HEK293 (cell line): ENCODE measurements around the gene AP1AR.
"Not testable (repeated sequence)": the region's sequence is repeated elsewhere in the genome, so short reads cannot be mapped to it uniquely, and the experiment has no call there.

Experiments
- CTCF ChIA-PET: fragments of 350-600 bp; formaldehyde crosslinking; extraction: SDS; loops from one replicate; lab custom pipeline; 2021; ENCODE audit warnings: antibody characterized with exemption; lab: Yijun Ruan, JAX
- POLR2A ChIA-PET: fragments of 300-600 bp; formaldehyde crosslinking; extraction: SDS; loops from one replicate; lab custom pipeline; 2020; ENCODE audit warnings: antibody characterized with exemption, inconsistent platforms; lab: Yijun Ruan, JAX
- H3K27ac ChIP-seq: fragments of 200-500 bp; sonication (Bioruptor generic); 2 replicates; pipeline ENCODE4 v1.5.1; 2014; ENCODE audit warnings: low read depth, low read length, control low read depth, inconsistent platforms; ENCODE audit errors: extremely low read depth
- H3K36me3 ChIP-seq, 2 experiments: fragments of 200-500 bp in 1 of 2; sonication (Bioruptor generic) in 1 of 2; 1 replicate in 1 of 2; 2 replicates in 1 of 2; pipeline ENCODE4 v1.5.1; 2014 to 2017; ENCODE audit warnings: inconsistent platforms in 2 of 2, low read length in 2 of 2; ENCODE audit not compliant: control insufficient read depth in 2 of 2, insufficient read depth in 1 of 2
- H3K4me1 ChIP-seq: fragments of 200-500 bp; sonication (Bioruptor generic); 2 replicates; pipeline ENCODE4 v1.5.1; 2014; ENCODE audit warnings: mild to moderate bottlenecking, low read length, inconsistent platforms; ENCODE audit not compliant: control insufficient read depth, insufficient read depth
- H3K4me3 ChIP-seq: 2 replicates; pipeline ENCODE4 v1.5.1; 2011; ENCODE audit warnings: low read depth, mild to moderate bottlenecking, control low read depth, low read length, moderate library complexity
- H3K9me3 ChIP-seq: fragments of 200-500 bp; sonication (Bioruptor generic); 2 replicates; pipeline ENCODE4 v1.5.1; 2014; ENCODE audit warnings: low read depth, low read length, inconsistent platforms; ENCODE audit not compliant: control insufficient read depth, insufficient read depth
- MZF1 ChIP-seq: fragments of 450-650 bp; formaldehyde crosslinking; IDR thresholded peaks from 2 replicates; pipeline ENCODE4 v1.5.1; 2017; ENCODE audit warnings: missing biosample characterization, missing genetic modification characterization, borderline replicate concordance
- PRDM6 ChIP-seq: fragments of 450-650 bp; formaldehyde crosslinking; IDR thresholded peaks from 2 replicates; pipeline ENCODE4 v1.5.1; 2017; ENCODE audit warnings: missing biosample characterization, missing genetic modification characterization
- RBAK ChIP-seq: fragments of 450-650 bp; formaldehyde crosslinking; IDR thresholded peaks from 2 replicates; pipeline ENCODE4 v1.5.1; 2016; ENCODE audit warnings: missing biosample characterization, missing genetic modification characterization
- SETDB1 ChIP-seq: IDR thresholded peaks from one replicate; pipeline ENCODE4 v1.6.1; 2017; ENCODE audit warnings: mild to moderate bottlenecking, low read length, moderate library complexity, mixed read lengths; ENCODE audit not compliant: insufficient read length
- SP7 ChIP-seq: fragments of 450-650 bp; formaldehyde crosslinking; IDR thresholded peaks from 2 replicates; pipeline ENCODE4 v1.5.1; 2016; ENCODE audit warnings: missing biosample characterization, missing genetic modification characterization
- TSHZ1 ChIP-seq: fragments of 450-650 bp; formaldehyde crosslinking; IDR thresholded peaks from 2 replicates; pipeline ENCODE4 v1.5.1; 2016; ENCODE audit warnings: missing biosample characterization, missing genetic modification characterization, borderline replicate concordance
- ZBTB21 ChIP-seq: fragments of 450-650 bp; formaldehyde crosslinking; IDR thresholded peaks from 2 replicates; pipeline ENCODE4 v1.5.1; 2017; ENCODE audit warnings: missing biosample characterization, missing genetic modification characterization
- ZBTB49 ChIP-seq: fragments of 450-650 bp; formaldehyde crosslinking; IDR thresholded peaks from 2 replicates; pipeline ENCODE4 v1.5.1; 2016; ENCODE audit warnings: missing biosample characterization, missing genetic modification characterization, low read depth
- ZIC2 ChIP-seq: fragments of 450-650 bp; formaldehyde crosslinking; IDR thresholded peaks from 2 replicates; pipeline ENCODE4 v1.5.1; 2016; ENCODE audit warnings: missing biosample characterization, missing genetic modification characterization
- ZNF132 ChIP-seq: fragments of 450-650 bp; formaldehyde crosslinking; IDR thresholded peaks from 2 replicates; pipeline ENCODE4 v1.5.1; 2017; ENCODE audit warnings: missing biosample characterization, missing genetic modification characterization, borderline replicate concordance
- ZNF324 ChIP-seq: fragments of 450-650 bp; formaldehyde crosslinking; IDR thresholded peaks from 2 replicates; pipeline ENCODE4 v1.5.1; 2016; ENCODE audit warnings: missing biosample characterization, missing genetic modification characterization
- ZNF335 ChIP-seq: fragments of 450-650 bp; formaldehyde crosslinking; conservative IDR thresholded peaks from 2 replicates; pipeline ENCODE4 v1.5.1; 2016; ENCODE audit warnings: missing biosample characterization, missing genetic modification characterization
- ZNF514 ChIP-seq: fragments of 450-650 bp; formaldehyde crosslinking; IDR thresholded peaks from 2 replicates; pipeline ENCODE4 v1.5.1; 2016; ENCODE audit warnings: missing biosample characterization, missing genetic modification characterization
- ZNF549 ChIP-seq: fragments of 450-650 bp; IDR thresholded peaks from 2 replicates; pipeline ENCODE4 v1.5.1; 2018; ENCODE audit warnings: missing biosample characterization, missing genetic modification characterization, mild to moderate bottlenecking, inconsistent platforms, moderate library complexity
- ZNF561 ChIP-seq: fragments of 450-650 bp; IDR thresholded peaks from 2 replicates; pipeline ENCODE4 v1.5.1; 2018; ENCODE audit warnings: missing biosample characterization, missing genetic modification characterization, borderline replicate concordance
- ZNF785 ChIP-seq: fragments of 450-650 bp; formaldehyde crosslinking; IDR thresholded peaks from 2 replicates; pipeline ENCODE4 v1.5.1; 2016; ENCODE audit warnings: missing biosample characterization, missing genetic modification characterization
- ZNF792 ChIP-seq: fragments of 450-650 bp; formaldehyde crosslinking; IDR thresholded peaks from 2 replicates; pipeline ENCODE4 v1.5.1; 2016; ENCODE audit warnings: missing biosample characterization, missing genetic modification characterization

Gene AP1AR

GRCh38 chr4:112280386-112281056 lies 48.9 kb downstream of the AP1AR start:
- POLR2A ChIA-PET, result no interaction called here
- H3K4me3 ChIP-seq, result no peak overlapping the region
- CTCF ChIA-PET, result interaction anchor here (0.6 kb wide), 1 partner anchor 14 kb away, joined by 3 read pairs; no protein-coding TSS in a partner anchor
- H3K27ac ChIP-seq, result no peak overlapping the region
- TF ChIP-seq ZBTB49 (tag by site-specific recombination) (no peak), SP7 (tag by site-specific recombination) (peak; percentile 70), TSHZ1 (tag by site-specific recombination) (no peak)
- peaks cover 0 to 19% of the 10 kb centered on the region in 2 experiments; a peak in 1 of 3 replicates for H3K36me3 ChIP-seq
- H3K9me3 ChIP-seq, result no peaks in the 10 kb centered on the region
- H3K4me1 ChIP-seq, result no peaks in the 10 kb centered on the region

- CTCF ChIA-PET, H3K4me1 ChIP-seq, H3K27ac ChIP-seq, H3K4me3 ChIP-seq, POLR2A ChIA-PET, H3K9me3 ChIP-seq: not testable (repeated sequence)
- peaks cover 0 to 13% of the 10 kb centered on the region in 2 experiments; a peak in 1 of 3 replicates for H3K36me3 ChIP-seq
- TF ChIP-seq SETDB1, result peak; percentile 86
These were observed 50.4 kb downstream of the AP1AR start for GRCh38 chr4:112281895-112282398.

- TF ChIP-seq ZIC2 (tag by site-specific recombination), result no peak
- TF ChIP-seq ZBTB21 (tag by site-specific recombination), result no peak
- TF ChIP-seq ZNF785 (tag by site-specific recombination), result no peak
- no peak for TF ChIP-seq PRDM6 (tag by site-specific recombination)
- TF ChIP-seq ZNF549 (tag by site-specific recombination), result no peak
- TF ChIP-seq ZNF561 (tag by site-specific recombination), result no peak
- no peak for TF ChIP-seq ZNF335
- TF ChIP-seq RBAK (tag by site-specific recombination), result no peak
- TF ChIP-seq MZF1 (tag by site-specific recombination), result no peak
- TF ChIP-seq ZNF324, result no peak
- TF ChIP-seq ZNF132 (tag by site-specific recombination), result no peak
- TF ChIP-seq ZNF514 (tag by site-specific recombination), result no peak
- no peak for TF ChIP-seq ZNF792 (tag by site-specific recombination)
- H3K36me3 ChIP-seq, result peaks cover 0 to 5% of the 10 kb centered on the region in 2 experiments; a peak in 1 of 3 replicates
- H3K9me3 ChIP-seq, result no peaks in the 10 kb centered on the region
- CTCF ChIA-PET, result interaction anchor here (0.6 to 0.8 kb wide), 2 partner anchors 17 to 50 kb away, joined by 3 to 6 read pairs; no protein-coding TSS in a partner anchor
- no peak overlapping the region for H3K27ac ChIP-seq
- H3K4me1 ChIP-seq, result no peaks in the 10 kb centered on the region
- POLR2A ChIA-PET, result no interaction called here
- no peak overlapping the region for H3K4me3 ChIP-seq
These were observed 51.5 kb downstream of the AP1AR start for GRCh38 chr4:112282860-112283667.
